B cell (primary cell): ENCODE results near the gene UBE2O. TPM values are rescaled to one million over a fixed set of nuclear protein-coding genes. Genes with fewer than 3 reads are reported as not detected.

Source experiments
- ATAC-seq: fragments of 200-7000 bp; cut with Tn5 transposase; one replicate; pipeline ENCODE4 v1.10.0; 2021; ENCODE audit warnings: low read depth, mild to moderate bottlenecking, moderate number of reproducible peaks, moderate library complexity
- CTCF ChIA-PET: fragments of 350-600 bp; sonication (Branson Sonifier 250); formaldehyde crosslinking; loops from one replicate; lab custom pipeline; 2021; ENCODE audit warnings: antibody characterized with exemption, inconsistent platforms; lab: Charles Lee
- POLR2A ChIA-PET: fragments of 350-600 bp; sonication (Branson Sonifier 250); formaldehyde crosslinking; loops from one replicate; lab custom pipeline; 2021; ENCODE audit warnings: antibody characterized with exemption; lab: Charles Lee
- DNase-seq: peaks from one replicate; pipeline ENCODE4 v3.0.0; 2013
- H2AFZ ChIP-seq: 2 replicates; pipeline ENCODE4 v1.6.1; 2012; ENCODE audit warnings: mild to moderate bottlenecking, low read depth, low read length; ENCODE audit not compliant: insufficient read depth, poor library complexity, severe bottlenecking
- H3K27ac ChIP-seq, 2 donors: 1 replicate in 1 of 2; 2 replicates in 1 of 2; pipeline ENCODE4 v1.5.1; 2012 to 2013; ENCODE audit warnings: low read length in 2 of 2, mild to moderate bottlenecking in 2 of 2, moderate library complexity in 1 of 2
- H3K27me3 ChIP-seq, 4 experiments: fragments of 200-600 bp in 1 of 4; sonication (generic) in 1 of 4; replicated peaks in 1 of 4; 1 replicate in 2 of 4; 2 replicates in 2 of 4; pipeline versions ENCODE4 v1.6.1 to v1.7.0; 2013 to 2016; ENCODE audit warnings: low read length in 3 of 4, mild to moderate bottlenecking in 2 of 4, mixed read lengths in 1 of 4, moderate library complexity in 1 of 4; ENCODE audit not compliant: insufficient read depth in 4 of 4, control insufficient read depth in 3 of 4; ENCODE audit errors: control extremely low read depth in 1 of 4
- H3K36me3 ChIP-seq, 2 experiments: replicated peaks in 1 of 2; 1 replicate in 1 of 2; 2 replicates in 1 of 2; pipeline versions ENCODE4 v1.6.1 to v1.7.1; 2013; ENCODE audit warnings: low read length in 1 of 2; ENCODE audit not compliant: insufficient read depth in 2 of 2, control insufficient read depth in 1 of 2; ENCODE audit errors: control extremely low read depth in 1 of 2, extremely low read depth in 1 of 2
- H3K4me1 ChIP-seq, 2 donors: fragments of 200-600 bp in 1 of 2; sonication (generic) in 1 of 2; 1 replicate in 1 of 2; 2 replicates in 1 of 2; pipeline versions ENCODE4 v1.5.1 to v1.6.1; 2013 to 2017; ENCODE audit warnings: low read length in 2 of 2; ENCODE audit not compliant: control insufficient read depth in 2 of 2, insufficient read depth in 2 of 2
- H3K4me2 ChIP-seq: replicated peaks from 2 replicates; pipeline ENCODE3; 2012; ENCODE audit warnings: mild to moderate bottlenecking, low read depth, low read length; ENCODE audit not compliant: poor library complexity, severe bottlenecking
- H3K4me3 ChIP-seq, 5 experiments: fragments of 200-600 bp in 1 of 5; sonication (generic) in 1 of 5; 1 replicate in 3 of 5; 2 replicates in 2 of 5; pipeline versions ENCODE4 v1.5.1 to v1.7.0; 2011 to 2016; ENCODE audit warnings: low read length in 4 of 5, mild to moderate bottlenecking in 4 of 5, low read depth in 2 of 5, control low read depth in 1 of 5, moderate library complexity in 1 of 5; ENCODE audit not compliant: insufficient read depth in 1 of 5; ENCODE audit errors: control extremely low read depth in 1 of 5, extremely low read depth in 1 of 5
- H3K79me2 ChIP-seq: fragments of 200-600 bp; sonication (generic); one replicate; pipeline ENCODE4 v1.6.0; 2016; ENCODE audit warnings: low read length; ENCODE audit not compliant: control insufficient read depth, insufficient read depth
- H3K9ac ChIP-seq: fragments of 200-600 bp; sonication (generic); 2 replicates; pipeline ENCODE4 v1.6.1; 2017; ENCODE audit warnings: mild to moderate bottlenecking, low read length, moderate library complexity
- H3K9me3 ChIP-seq, 3 donors: one replicate each; pipeline versions ENCODE4 v1.6.1 to v1.7.1; 2013; ENCODE audit warnings: low read length in 2 of 3; ENCODE audit not compliant: control insufficient read depth in 2 of 3, insufficient read depth in 1 of 3; ENCODE audit errors: control extremely low read depth in 1 of 3
- H4K20me1 ChIP-seq: 2 replicates; pipeline ENCODE4 v1.6.0; 2012; ENCODE audit warnings: mild to moderate bottlenecking, low read length; ENCODE audit not compliant: insufficient read depth, control insufficient read depth, poor library complexity, severe bottlenecking
- H3K27ac Mint-ChIP-seq: one replicate; pipeline ENCODE4 v1.8.0; 2021; ENCODE audit warnings: mixed read lengths
- H3K27me3 Mint-ChIP-seq: one replicate; pipeline ENCODE4 v1.8.0; 2021; ENCODE audit warnings: mixed read lengths
- H3K4me1 Mint-ChIP-seq: one replicate; pipeline ENCODE4 v1.8.0; 2021; ENCODE audit warnings: mixed read lengths
- H3K4me3 Mint-ChIP-seq: one replicate; pipeline ENCODE4 v1.8.0; 2021; ENCODE audit warnings: mixed read lengths
- H3K9me3 Mint-ChIP-seq: one replicate; pipeline ENCODE4 v1.8.0; 2022; ENCODE audit warnings: mixed read lengths; ENCODE audit not compliant: insufficient read depth
- CTCF ChIP-seq: fragments of 200-600 bp; IDR thresholded peaks from one replicate; pipeline ENCODE4 v1.8.0; 2022; ENCODE audit warnings: antibody characterized with exemption, mild to moderate bottlenecking
- EZH2 ChIP-seq: IDR thresholded peaks from 2 replicates; pipeline ENCODE4 v1.6.1; 2012; ENCODE audit warnings: borderline replicate concordance, low read depth, mild to moderate bottlenecking, moderate library complexity, low read length; ENCODE audit not compliant: insufficient read depth, poor library complexity, severe bottlenecking
- WGBS: methylation state at CpG from one replicate; pipeline ENCODE4 v1.1.5; 2013; ENCODE audit warnings: missing lambda C conversion rate; ENCODE audit not compliant: insufficient coverage; 5-methylcytosine and 5-hydroxymethylcytosine counted together
- intact Hi-C: fragments of 100-400 bp; cut with micrococcal nuclease; formaldehyde crosslinking; loops from one replicate; pipeline ENCODE4 v1.10.0; 2022
- polyA plus RNA-seq: library from polyadenylated mRNA; depleted of rRNA; stranded (reverse); fragments of >200 nt; gene quantifications from 2 replicates; pipeline ENCODE4 v1.2.3, GENCODE V29; 2012
- total RNA-seq, 2 donors: library from RNA; stranded (reverse); fragments of 120-200 nt in 1 of 2; gene quantifications; 1 replicate in 1 of 2; 2 replicates in 1 of 2; pipeline versions ENCODE4 v1.2.3 to v1.2.4, GENCODE V29; 2013 to 2022

The UBE2O gene
- total and polyA plus RNA-seq, 2 donors (not counting 1 experiment from before 2014, with no cell fraction given) = 41.3 to 54.0 TPM

- H3K4me1 Mint-ChIP-seq = peaks cover 71% of the 10 kb centered on the region
- 83% methylated on average over 8 of the region's 11 CpGs for WGBS
- DNase-seq (no peak), ATAC-seq (no peak)
- intact Hi-C loops = no loop called here
- Histone ChIP-seq H3K27me3 (no peaks in the 10 kb centered on the region), H3K27ac (peak overlapping the region; percentile 52 to 96), H3K4me2 (peak overlapping the region; percentile 50), H3K36me3 (peaks cover 0 to 21% of the 10 kb centered on the region in 2 experiments), H3K4me3 (no peak overlapping the region), H3K79me2 (peaks cover 38% of the 10 kb centered on the region), H3K4me1 (peaks cover 68 to 94% of the 10 kb centered on the region in 2 donors), H3K9ac (no peak overlapping the region), H3K9me3 (peaks cover 0 to 4% (median 0%) of the 10 kb centered on the region in 3 donors), H4K20me1 (no peaks in the 10 kb centered on the region), H2AFZ (no peak overlapping the region)
- H3K4me3 Mint-ChIP-seq = peak overlapping the region; percentile 60
- TF ChIP-seq CTCF (no peak), EZH2 (no peak)
- no peaks in the 10 kb centered on the region for H3K27me3 Mint-ChIP-seq
- H3K9me3 Mint-ChIP-seq = no peaks in the 10 kb centered on the region
- ChIA-PET POLR2A (interaction anchor here (23.6 kb wide), 1 partner anchor 14 kb away, joined by 478 read pairs; the partner anchor contains the start of gene RHBDF2), CTCF (interaction anchor here (1.6 to 15.5 kb wide), 2 partner anchors 17 to 204 kb away, joined by 3 to 256 read pairs; partner anchors contain the start of gene RHBDF2)
- H3K27ac Mint-ChIP-seq = peak overlapping the region; percentile 90
Measured at GRCh38 chr17:76484228-76484725, 31.3 kb upstream of the UBE2O start.

DNA sequence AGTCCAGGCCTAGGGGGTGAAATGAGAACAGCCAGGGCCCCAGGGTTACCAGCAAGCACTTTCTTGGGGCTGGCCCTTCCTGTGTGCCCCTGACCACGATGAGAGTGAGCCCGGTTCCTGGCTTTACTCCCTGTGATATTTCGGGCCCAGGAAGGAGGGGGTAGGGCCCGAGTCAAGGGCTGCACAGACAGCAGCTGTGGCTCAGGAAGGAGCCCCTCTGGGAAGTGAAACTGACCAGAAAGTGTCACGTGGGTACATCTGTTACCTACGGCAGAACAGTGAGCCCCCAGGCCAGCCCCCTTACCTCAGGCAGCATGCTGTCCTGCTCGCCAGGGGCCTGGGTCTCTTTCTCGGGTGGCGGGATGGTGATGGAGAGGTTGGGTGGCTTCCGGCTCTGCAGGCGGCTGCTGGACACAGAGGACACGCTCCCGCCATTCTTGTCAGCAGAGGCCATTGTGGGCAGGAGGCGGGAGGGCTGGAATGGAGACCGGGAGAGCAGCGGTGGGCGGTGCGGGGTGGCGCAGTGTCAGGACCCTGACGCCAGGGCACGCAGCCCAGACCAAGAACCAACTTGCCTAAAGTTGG is 28.2 kb upstream of the UBE2O start:
- Mint-ChIP-seq H3K27ac (peak overlapping the region; percentile 99), H3K4me3 (peak overlapping the region; percentile 81), H3K9me3 (no peaks in the 10 kb centered on the region), H3K4me1 (peaks cover 67% of the 10 kb centered on the region), H3K27me3 (no peaks in the 10 kb centered on the region)
- CTCF ChIA-PET = interaction anchor here (1.3 to 15.5 kb wide), 7 partner anchors 14 to 56 kb away, joined by 4 to 256 read pairs (median 5); partner anchors contain the start of genes AANAT and RHBDF2
- Histone ChIP-seq H4K20me1 (peaks cover 9% of the 10 kb centered on the region), H3K9me3 (peaks cover 0 to 4% (median 0%) of the 10 kb centered on the region in 3 donors), H3K4me1 (peaks cover 63 to 87% of the 10 kb centered on the region in 2 donors), H2AFZ (no peak overlapping the region), H3K79me2 (peaks cover 44% of the 10 kb centered on the region), H3K9ac (peak overlapping the region; percentile 66), H3K27ac (peak overlapping the region; percentile 91 to 96), H3K27me3 (no peaks in the 10 kb centered on the region), H3K4me3 (peak overlapping the region; percentile 15 to 70 (median 53)), H3K4me2 (peak overlapping the region; percentile 92), H3K36me3 (peaks cover 0 to 45% of the 10 kb centered on the region in 2 experiments)
- 12% methylated on average over 11 of the region's 21 CpGs for WGBS
- TF ChIP-seq EZH2 (no peak), CTCF (no peak)
- POLR2A ChIA-PET = interaction anchor here (0.6 to 23.6 kb wide), 10 partner anchors 14 to 1693 kb away, joined by 3 to 478 read pairs (median 4); partner anchors contain the start of genes AANAT, RHBDF2 and SPHK1
- ATAC-seq = peak; percentile 57
- intact Hi-C loops = loop anchor here (1.0 kb wide), 1 partner anchor 34 kb away; no protein-coding TSS in a partner anchor
- peak; percentile 88 for DNase-seq
